Activated CD8-positive, alpha-beta memory T cell treated with anti-CD3 and anti-CD28 coated beads, Interleukin-2, amount 50 U/mL, for 1 hour (primary cell): Measurements from ENCODE around the gene MAPK7.
A peak's percentile ranks its signal among the peaks of the same experiment; 100 is the strongest.
"Not testable (repeated sequence)": the region's sequence is repeated elsewhere in the genome, so short reads cannot be mapped to it uniquely, and the experiment has no call there.

Experiments used
- DNase-seq: peaks from one replicate; pipeline ENCODE4 v3.0.0-alpha.2; 2020; ENCODE audit errors: extremely low read depth

The MAPK7 gene

DNA sequence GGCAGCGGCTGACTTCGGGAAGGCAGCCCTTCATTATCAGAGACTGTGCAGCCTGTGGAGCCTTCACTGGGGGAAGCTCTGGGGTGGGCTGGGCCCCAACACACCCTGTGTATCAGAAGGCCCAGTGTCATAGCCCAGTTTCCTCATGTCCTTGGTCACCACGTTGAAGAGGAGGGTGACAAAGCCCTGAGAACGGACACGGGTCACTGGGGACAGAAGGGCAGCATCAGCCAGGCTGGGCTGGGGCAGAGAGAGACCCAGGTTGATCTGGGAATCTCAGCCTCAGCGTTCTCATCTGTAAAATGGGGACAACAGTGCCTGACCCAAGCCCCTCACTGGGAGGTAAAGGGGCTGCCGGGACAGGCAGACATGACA lies 35.1 kb upstream of the MAPK7 start:
- no peak for DNase-seq

DNA sequence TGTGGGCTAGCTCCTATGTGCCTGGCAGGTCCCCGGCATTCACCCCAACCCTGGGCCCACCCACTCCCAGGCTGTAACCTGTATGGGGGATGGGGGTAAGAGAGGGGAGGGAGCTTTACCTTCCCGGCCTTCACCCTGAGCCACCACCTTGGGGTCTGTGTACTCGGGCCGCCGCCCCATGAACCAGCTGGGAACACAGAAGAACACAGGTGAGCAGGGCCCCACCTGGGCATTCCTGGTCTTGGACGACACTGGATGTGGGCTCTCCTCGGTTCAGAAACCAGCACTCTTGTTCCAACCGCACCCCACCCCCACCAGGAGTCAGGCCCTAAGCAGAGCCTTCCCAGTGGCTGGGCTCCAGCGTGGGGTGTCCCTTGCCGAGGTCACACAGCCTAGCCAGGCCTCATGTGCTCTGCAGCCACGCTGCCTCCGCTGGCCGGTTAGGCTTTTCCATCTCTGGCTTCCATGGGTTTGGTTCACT lies 34.6 kb upstream of the MAPK7 start:
- DNase-seq, result no peak

- no peak for DNase-seq
These were observed 33.8 kb upstream of the MAPK7 start for GRCh38 chr17:19344311-19345066.

GRCh38 chr17:19345067-19345460 lies 33.2 kb upstream of the MAPK7 start:
- DNase-seq, result no peak

DNA sequence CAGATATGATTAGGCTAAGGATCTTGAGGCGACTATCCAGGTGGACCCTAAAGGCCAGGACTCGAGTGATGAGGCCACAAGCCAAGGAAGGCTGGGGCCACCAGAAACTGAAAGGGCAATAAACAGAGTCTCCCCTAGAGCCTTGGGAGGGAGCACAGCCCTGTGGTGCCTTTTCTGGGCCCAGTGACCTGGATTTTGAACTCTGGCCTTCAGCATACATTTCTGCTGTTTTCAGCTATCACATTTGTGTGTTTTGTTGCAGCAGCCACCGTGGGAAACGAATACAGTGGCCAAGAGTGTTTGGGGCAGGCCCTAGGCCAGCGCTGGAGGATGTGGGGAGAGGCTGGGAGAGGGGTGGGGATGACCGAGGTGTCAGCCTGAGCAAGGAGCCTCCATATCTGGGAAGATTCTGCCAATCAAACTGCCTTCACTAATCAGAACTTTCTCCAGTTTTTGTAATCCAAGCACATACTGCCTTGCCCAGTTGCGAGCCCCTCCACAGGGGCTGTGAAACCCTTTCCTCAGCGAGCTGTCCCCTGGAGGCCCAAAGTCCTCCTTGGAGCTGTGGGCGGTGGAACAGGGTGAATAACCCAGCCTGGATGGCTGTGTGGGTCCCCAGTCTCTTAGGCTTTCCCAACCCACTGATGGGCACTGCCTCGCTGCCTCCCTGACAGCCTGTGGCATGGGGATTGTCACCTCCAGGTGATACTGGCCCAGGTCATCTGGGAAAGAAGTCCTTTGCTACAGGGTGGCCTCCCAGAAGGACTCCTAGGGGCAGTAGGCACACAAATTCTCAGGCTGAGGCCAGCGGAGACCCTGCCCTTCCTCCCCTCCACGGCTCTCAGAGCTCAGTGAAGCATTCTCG lies 32.6 kb upstream of the MAPK7 start:
- DNase-seq, result no peak

- DNase-seq, result no peak
These were observed 31.7 kb upstream of the MAPK7 start for GRCh38 chr17:19346351-19347255.

DNA sequence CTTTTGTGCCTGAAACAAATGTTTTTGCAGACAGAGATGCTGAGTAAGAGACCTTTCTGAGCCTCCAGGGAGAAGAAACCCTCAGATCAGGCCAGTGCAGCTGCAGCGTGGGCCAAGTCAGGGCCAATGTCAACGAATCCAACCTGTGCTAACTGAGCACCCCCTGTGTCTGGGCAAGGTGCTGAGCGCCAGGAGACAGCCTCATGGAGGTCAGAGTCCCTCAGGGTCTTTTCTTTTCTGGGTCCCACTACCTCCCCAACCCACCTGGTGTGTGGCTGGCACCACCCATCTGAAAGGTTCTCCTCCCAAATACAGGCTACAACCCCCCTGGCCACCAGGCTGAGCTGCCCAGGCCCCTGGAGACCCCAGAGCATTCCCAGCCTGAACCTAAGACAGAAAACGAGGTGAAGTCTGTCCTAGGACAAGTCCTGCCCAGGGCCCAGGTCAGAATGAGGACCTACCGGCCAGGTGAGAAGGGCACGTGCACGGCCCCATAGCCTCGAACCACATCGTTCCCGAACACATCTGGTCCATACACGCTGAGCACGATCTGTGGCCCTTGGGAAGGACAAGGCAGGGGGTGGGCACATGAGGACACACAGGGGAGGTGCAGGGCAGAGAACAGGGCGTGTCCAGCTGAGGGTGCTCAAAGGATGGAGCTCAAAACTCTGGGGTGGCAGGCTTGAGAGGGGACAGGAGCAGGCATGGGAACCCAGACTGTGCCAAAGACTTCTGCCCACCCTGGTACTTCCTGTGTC lies 30.8 kb upstream of the MAPK7 start:
- no peak for DNase-seq

GRCh38 chr17:19348081-19348650 lies 30.1 kb upstream of the MAPK7 start:
- DNase-seq, result no peak

GRCh38 chr17:19348806-19349205 lies 29.5 kb upstream of the MAPK7 start:
- DNase-seq, result no peak

GRCh38 chr17:19353401-19353800 lies 24.9 kb upstream of the MAPK7 start:
- DNase-seq, result not testable (repeated sequence)

DNA sequence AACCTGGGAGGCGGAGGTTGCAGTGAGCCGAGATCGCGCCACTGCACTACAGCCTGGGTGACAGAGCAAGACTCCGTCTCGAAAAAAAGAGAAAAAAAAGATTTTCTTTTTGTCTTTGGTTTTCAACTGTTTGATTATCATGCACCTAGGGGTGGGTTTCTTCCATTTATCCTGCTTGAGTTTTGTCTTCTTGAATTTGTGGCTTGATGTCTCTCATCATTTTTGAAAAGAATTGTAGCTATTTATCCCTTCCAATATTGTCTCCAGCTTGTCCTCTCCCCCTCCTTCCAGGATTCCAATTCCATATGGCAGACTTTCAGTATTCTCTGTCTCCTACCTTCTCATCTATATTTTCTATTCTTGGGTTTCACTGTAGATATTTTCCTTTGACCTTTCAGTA lies 23.6 kb upstream of the MAPK7 start:
- DNase-seq, result no peak

GRCh38 chr17:19357351-19357750 lies 20.9 kb upstream of the MAPK7 start:
- no peak for DNase-seq

GRCh38 chr17:19357761-19358160 lies 20.5 kb upstream of the MAPK7 start:
- DNase-seq, result no peak

DNA sequence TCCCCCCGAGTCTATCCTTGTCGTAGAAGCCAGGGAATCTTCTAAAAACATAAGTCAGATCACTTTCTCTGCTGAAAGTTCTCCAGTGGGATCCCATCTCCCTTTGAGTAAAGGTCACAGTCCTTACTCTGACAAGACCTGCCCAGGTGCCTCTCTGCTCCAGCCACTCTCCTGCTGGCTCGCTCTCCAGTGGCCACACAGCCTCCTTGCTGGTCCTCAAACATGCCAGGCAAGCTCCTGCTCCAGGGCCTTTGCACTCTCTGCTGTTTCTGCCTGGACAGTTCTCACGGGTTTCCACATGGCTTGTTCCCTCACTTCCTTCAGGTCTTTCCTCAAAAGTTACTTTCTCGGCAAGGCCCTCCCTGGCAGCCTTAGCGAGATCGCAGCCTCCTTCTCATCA lies 19.1 kb upstream of the MAPK7 start:
- no peak for DNase-seq

DNA sequence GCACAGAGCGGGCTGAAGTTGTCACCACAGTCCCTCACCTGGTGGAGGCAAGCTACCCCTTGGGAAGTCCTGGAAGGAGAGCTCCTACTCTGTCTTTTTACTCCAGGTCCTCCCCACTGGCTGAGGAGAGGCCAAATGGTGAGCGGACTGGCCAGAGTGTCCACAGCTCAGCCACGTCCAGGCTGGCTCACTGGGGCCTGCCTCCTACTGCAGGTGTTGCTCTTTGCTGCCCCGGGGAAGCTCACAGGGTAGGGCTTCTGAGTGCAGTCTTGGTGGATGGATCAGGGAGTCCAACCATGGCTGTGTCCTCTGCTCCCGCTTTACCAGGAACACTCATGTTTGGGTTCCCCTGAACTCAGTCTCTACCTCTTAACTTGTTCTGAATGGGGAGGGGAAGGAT lies 18.4 kb upstream of the MAPK7 start:
- no peak for DNase-seq

DNA sequence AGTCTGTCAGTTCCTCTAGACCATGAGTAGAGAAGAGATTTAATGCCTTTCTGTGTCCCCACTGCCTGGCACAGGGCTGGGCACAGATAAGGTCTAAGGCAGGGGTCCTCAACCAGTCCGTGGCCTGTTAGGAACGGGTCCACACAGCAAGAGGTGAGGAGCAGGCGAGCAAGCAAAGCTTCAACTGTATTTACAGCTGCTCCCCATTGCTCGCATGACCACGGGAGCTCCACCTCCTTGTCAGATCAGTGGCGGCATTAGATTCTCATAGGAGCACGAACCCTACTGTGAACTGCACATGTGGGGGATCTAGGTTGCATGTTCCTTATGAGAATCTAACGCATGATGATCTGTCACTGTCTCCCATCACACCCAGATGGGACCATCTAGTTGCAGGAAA lies 17.5 kb upstream of the MAPK7 start:
- no peak for DNase-seq

- no peak for DNase-seq
These were observed 17.0 kb upstream of the MAPK7 start for GRCh38 chr17:19361326-19361725.

GRCh38 chr17:19361944-19362276 lies 16.4 kb upstream of the MAPK7 start:
- DNase-seq, result no peak

GRCh38 chr17:19362277-19363113 lies 15.8 kb upstream of the MAPK7 start, which contains the start of gene B9D1:
B9D1 (minus strand) TSS chr17:19362723; CDS start chr17:19362569, 154 bp downstream.
- DNase-seq, result peak; percentile 80

- no peak for DNase-seq
These were observed 15.2 kb upstream of the MAPK7 start for GRCh38 chr17:19363114-19363438.
